ENCODE data around the gene TRPM2. TPM values are rescaled to one million over a fixed set of nuclear protein-coding genes. Genes with fewer than 3 reads are reported as not detected.

Gene TRPM2
- total RNA-seq, 3 donors from 2014 or later = 1.5 to 10.3 (median 7.2) TPM

DNA sequence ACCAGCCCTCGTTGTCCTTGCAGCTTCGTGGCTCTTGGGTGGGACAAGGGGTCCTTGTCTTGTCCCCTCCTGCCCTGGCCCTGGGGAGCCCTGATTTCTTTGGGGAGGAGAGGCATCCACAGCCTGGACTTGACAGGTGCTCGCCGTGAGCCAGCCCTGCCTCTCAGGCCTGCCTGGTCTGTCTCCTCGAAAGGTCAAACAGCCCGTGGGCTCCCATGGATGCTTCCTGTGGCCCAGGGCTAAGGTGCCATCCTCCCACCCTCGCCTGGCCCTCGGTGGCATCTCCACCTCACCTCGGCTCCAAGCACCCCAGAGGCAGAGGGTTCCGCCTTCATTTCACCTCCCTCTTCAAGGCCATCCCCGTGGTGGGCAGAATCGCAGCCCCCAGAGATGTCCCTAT, 110.9 kb downstream of the TRPM2 start:
- no peak overlapping the region for H3K4me3 ChIP-seq
- intact Hi-C loops (cut with DNase I, micrococcal nuclease) = no loop called here
- ATAC-seq (no peak), DNase-seq (no peak)
- no peaks in the 10 kb centered on the region for H3K4me1 ChIP-seq (ENCODE audit: low read depth)
- H3K36me3 ChIP-seq (ENCODE audit: low read depth) = no peaks in the 10 kb centered on the region
- H3K9me3 ChIP-seq = no peaks in the 10 kb centered on the region
- TF ChIP-seq, protein P1, sequence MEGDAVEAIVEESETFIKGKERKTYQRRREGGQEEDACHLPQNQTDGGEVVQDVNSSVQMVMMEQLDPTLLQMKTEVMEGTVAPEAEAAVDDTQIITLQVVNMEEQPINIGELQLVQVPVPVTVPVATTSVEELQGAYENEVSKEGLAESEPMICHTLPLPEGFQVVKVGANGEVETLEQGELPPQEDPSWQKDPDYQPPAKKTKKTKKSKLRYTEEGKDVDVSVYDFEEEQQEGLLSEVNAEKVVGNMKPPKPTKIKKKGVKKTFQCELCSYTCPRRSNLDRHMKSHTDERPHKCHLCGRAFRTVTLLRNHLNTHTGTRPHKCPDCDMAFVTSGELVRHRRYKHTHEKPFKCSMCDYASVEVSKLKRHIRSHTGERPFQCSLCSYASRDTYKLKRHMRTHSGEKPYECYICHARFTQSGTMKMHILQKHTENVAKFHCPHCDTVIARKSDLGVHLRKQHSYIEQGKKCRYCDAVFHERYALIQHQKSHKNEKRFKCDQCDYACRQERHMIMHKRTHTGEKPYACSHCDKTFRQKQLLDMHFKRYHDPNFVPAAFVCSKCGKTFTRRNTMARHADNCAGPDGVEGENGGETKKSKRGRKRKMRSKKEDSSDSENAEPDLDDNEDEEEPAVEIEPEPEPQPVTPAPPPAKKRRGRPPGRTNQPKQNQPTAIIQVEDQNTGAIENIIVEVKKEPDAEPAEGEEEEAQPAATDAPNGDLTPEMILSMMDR (IDR thresholded peaks at IDR 0.05) = no peak

- no peaks in the 10 kb centered on the region for H3K4me1 ChIP-seq (ENCODE audit: low read depth)
Observed at GRCh38 chr21:44466351-44466954, 113.0 kb downstream of the TRPM2 start.

GRCh38 chr21:44466996-44467858, 113.8 kb downstream of the TRPM2 start:
- DNase-seq (no peak), ATAC-seq (no peak)
- H3K4me1 ChIP-seq (ENCODE audit: low read depth) = no peaks in the 10 kb centered on the region
- no peaks in the 10 kb centered on the region for H3K36me3 ChIP-seq (ENCODE audit: low read depth)
- H3K9me3 ChIP-seq = no peaks in the 10 kb centered on the region
- intact Hi-C loops (cut with DNase I, micrococcal nuclease) = no loop called here
- TF ChIP-seq, protein P1 (IDR thresholded peaks at IDR 0.05) = no peak
- H3K4me3 ChIP-seq = no peak overlapping the region

More at GRCh38 chr21:44466351-44466954, 113.0 kb downstream of the TRPM2 start:
- TF ChIP-seq, protein P1 (IDR thresholded peaks at IDR 0.05) = no peak
- Histone ChIP-seq H3K4me3 (no peak overlapping the region), H3K36me3 (ENCODE audit: low read depth) (no peaks in the 10 kb centered on the region), H3K9me3 (no peaks in the 10 kb centered on the region)
- ATAC-seq (no peak), DNase-seq (no peak)
- intact Hi-C loops (cut with DNase I, micrococcal nuclease) = no loop called here

GRCh38 chr21:44467859-44468195, 114.4 kb downstream of the TRPM2 start:
- ATAC-seq = no peak
- TF ChIP-seq, protein P1 (IDR thresholded peaks at IDR 0.05) = no peak
- intact Hi-C loops (cut with DNase I, micrococcal nuclease) = no loop called here

GRCh38 chr21:44471341-44471740, 117.9 kb downstream of the TRPM2 start:
- TF ChIP-seq, protein P1 (IDR thresholded peaks at IDR 0.05) = no peak
- Histone ChIP-seq H3K4me1 (ENCODE audit: low read depth) (no peaks in the 10 kb centered on the region), H3K9me3 (no peaks in the 10 kb centered on the region), H3K36me3 (ENCODE audit: low read depth) (no peaks in the 10 kb centered on the region), H3K4me3 (no peak overlapping the region)
- DNase-seq = no peak
- no peak for ATAC-seq
- intact Hi-C loops (cut with DNase I, micrococcal nuclease) = no loop called here

More at GRCh38 chr21:44467859-44468195, 114.4 kb downstream of the TRPM2 start:
- H3K4me3 ChIP-seq = no peak overlapping the region
- no peaks in the 10 kb centered on the region for H3K9me3 ChIP-seq
- no peaks in the 10 kb centered on the region for H3K36me3 ChIP-seq (ENCODE audit: low read depth)
- no peak for DNase-seq
- H3K4me1 ChIP-seq (ENCODE audit: low read depth) = no peaks in the 10 kb centered on the region

Data from mucosa of descending colon (tissue), 3 donors.